HepG2 (cell line): ENCODE results near the gene LILRB5. TPM values are rescaled to one million over a fixed set of nuclear protein-coding genes. Genes with fewer than 3 reads are reported as not detected.

Experiments
- AHR ChIP-seq: IDR thresholded peaks from 2 replicates; pipeline ENCODE4 v1.6.1; 2018; ENCODE audit warnings: missing genetic modification reagents, missing compliant biosample characterization
- ATAD3A ChIP-seq: sonication (generic); formaldehyde crosslinking; IDR thresholded peaks from 2 replicates; pipeline ENCODE4 v1.4.0; 2020; ENCODE audit warnings: missing genetic modification reagents
- GPN1 ChIP-seq: sonication (generic); formaldehyde crosslinking; IDR thresholded peaks from 2 replicates; pipeline ENCODE4 v1.5.1; 2020; ENCODE audit warnings: missing genetic modification reagents, borderline replicate concordance
- HMG20A ChIP-seq: IDR thresholded peaks from 2 replicates; pipeline ENCODE4 v1.6.1; 2016; ENCODE audit warnings: borderline replicate concordance
- KLF9 ChIP-seq: IDR thresholded peaks from 2 replicates; pipeline ENCODE4 v1.6.1; 2016; ENCODE audit warnings: low read depth
- MAFK ChIP-seq, 2 experiments: IDR thresholded peaks in 1 of 2; conservative IDR thresholded peaks in 1 of 2; 2 replicates each; pipeline ENCODE4 v1.6.1; 2011; ENCODE audit warnings: improper control_type of control experiment in 2 of 2, low read length in 2 of 2
- MIXL1 ChIP-seq: IDR thresholded peaks from 2 replicates; pipeline ENCODE4 v1.6.1; 2016
- PCBP1 ChIP-seq: fragments of 200-400 bp; formaldehyde crosslinking; IDR thresholded peaks from 2 replicates; pipeline ENCODE4 v1.6.1; 2017; ENCODE audit warnings: mild to moderate bottlenecking, low read depth, low read length, borderline replicate concordance
- PHB2 ChIP-seq: fragments of 450-650 bp; IDR thresholded peaks from 2 replicates; pipeline ENCODE4 v1.6.1; 2018; ENCODE audit not compliant: partially characterized antibody
- SALL2 ChIP-seq: sonication (generic); formaldehyde crosslinking; IDR thresholded peaks from 2 replicates; pipeline ENCODE4 v1.8.1; 2023; ENCODE audit warnings: mild to moderate bottlenecking, missing genetic modification reagents, inconsistent platforms
- TOPORS ChIP-seq: sonication (generic); formaldehyde crosslinking; IDR thresholded peaks from 2 replicates; pipeline ENCODE4 v1.8.0; 2023; ENCODE audit warnings: mild to moderate bottlenecking, missing genetic modification reagents
- ZC3H13 ChIP-seq: sonication (generic); formaldehyde crosslinking; IDR thresholded peaks from 2 replicates; pipeline ENCODE4 v1.8.1; 2023; ENCODE audit warnings: mild to moderate bottlenecking, missing genetic modification reagents, moderate library complexity
- ZEB1 ChIP-seq: IDR thresholded peaks from 2 replicates; pipeline ENCODE4 v1.6.1; 2012; ENCODE audit warnings: mild to moderate bottlenecking, low read depth, inconsistent platforms; ENCODE audit not compliant: insufficient replicate concordance
- ZNF234 ChIP-seq: sonication (generic); formaldehyde crosslinking; conservative IDR thresholded peaks from 2 replicates; pipeline ENCODE4 v1.5.1; 2020; ENCODE audit warnings: mild to moderate bottlenecking, missing genetic modification reagents
- ZNF296 ChIP-seq: sonication (generic); formaldehyde crosslinking; conservative IDR thresholded peaks from 2 replicates; pipeline ENCODE4 v1.5.0; 2020; ENCODE audit warnings: mild to moderate bottlenecking, missing genetic modification reagents
- ZNF343 ChIP-seq: sonication (generic); formaldehyde crosslinking; IDR thresholded peaks from 2 replicates; pipeline ENCODE4 v1.4.0; 2020; ENCODE audit warnings: mild to moderate bottlenecking, missing genetic modification reagents
- ZNF567 ChIP-seq: sonication (generic); formaldehyde crosslinking; IDR thresholded peaks from 2 replicates; pipeline ENCODE4 v1.8.1; 2023; ENCODE audit warnings: mild to moderate bottlenecking, missing genetic modification reagents, borderline replicate concordance
- ZNF772 ChIP-seq: sonication (generic); formaldehyde crosslinking; IDR thresholded peaks from 2 replicates; pipeline ENCODE4 v1.5.0; 2020; ENCODE audit warnings: mild to moderate bottlenecking, missing genetic modification reagents
- ZNF777 ChIP-seq: sonication (generic); formaldehyde crosslinking; IDR thresholded peaks from 2 replicates; pipeline ENCODE4 v1.4.0; 2020; ENCODE audit warnings: missing genetic modification reagents
- ZNF782 ChIP-seq: sonication (generic); formaldehyde crosslinking; IDR thresholded peaks from 2 replicates; pipeline ENCODE4 v1.4.0; 2020; ENCODE audit warnings: missing genetic modification reagents, mild to moderate bottlenecking, borderline replicate concordance
- ZNF839 ChIP-seq: sonication (generic); formaldehyde crosslinking; IDR thresholded peaks from 2 replicates; pipeline ENCODE4 v1.4.0; 2020; ENCODE audit warnings: missing genetic modification reagents, mild to moderate bottlenecking, borderline replicate concordance
- polyA plus RNA-seq, 8 experiments: library from polyadenylated mRNA; depleted of rRNA in 3 of 8; stranded (reverse) in 7 of 8; unstranded in 1 of 8; fragments of >200 nt; fragmentation: Illumina TruSeq in 4 of 8; extraction: Trizol in 4 of 8; gene quantifications; 2 replicates each; pipeline versions ENCODE4 v1.2.1 to v1.2.3, GENCODE V29; 2011 to 2016; ENCODE audit warnings: low read depth in 4 of 8, missing spikeins in 1 of 8, mixed read lengths in 1 of 8; ENCODE audit not compliant: insufficient read depth in 1 of 8
- total RNA-seq, 5 experiments: library from RNA; depleted of rRNA; stranded (reverse); fragments of >200 nt; fragmentation: Illumina TruSeq; extraction: Trizol; gene quantifications; 2 replicates each; pipeline ENCODE4 v1.2.3, GENCODE V29; 2016; ENCODE audit warnings: low read depth in 1 of 5
- TF ChIP-seq, protein P1 (sequence below): fragments of 450-650 bp; IDR thresholded peaks from 2 replicates; pipeline ENCODE4 v1.6.1; 2017; ENCODE audit warnings: mild to moderate bottlenecking
- TF ChIP-seq, protein P2 (sequence below): sonication (generic); formaldehyde crosslinking; IDR thresholded peaks from 2 replicates; pipeline ENCODE4 v1.4.0; 2020; ENCODE audit warnings: missing genetic modification reagents, borderline replicate concordance
- TF ChIP-seq, protein P3 (sequence below): sonication (generic); formaldehyde crosslinking; IDR thresholded peaks from 2 replicates; pipeline ENCODE4 v1.4.0; 2020; ENCODE audit warnings: mild to moderate bottlenecking, missing genetic modification reagents
- TF ChIP-seq, protein P4 (sequence below): sonication (generic); formaldehyde crosslinking; IDR thresholded peaks from 2 replicates; pipeline ENCODE4 v1.4.0; 2020; ENCODE audit warnings: mild to moderate bottlenecking, missing genetic modification reagents

Gene LILRB5
- total and polyA plus RNA-seq, 2 of the 13 experiments (the other 11 are each of a cell fraction or from before 2014, with no cell fraction given), result not detected

DNA sequence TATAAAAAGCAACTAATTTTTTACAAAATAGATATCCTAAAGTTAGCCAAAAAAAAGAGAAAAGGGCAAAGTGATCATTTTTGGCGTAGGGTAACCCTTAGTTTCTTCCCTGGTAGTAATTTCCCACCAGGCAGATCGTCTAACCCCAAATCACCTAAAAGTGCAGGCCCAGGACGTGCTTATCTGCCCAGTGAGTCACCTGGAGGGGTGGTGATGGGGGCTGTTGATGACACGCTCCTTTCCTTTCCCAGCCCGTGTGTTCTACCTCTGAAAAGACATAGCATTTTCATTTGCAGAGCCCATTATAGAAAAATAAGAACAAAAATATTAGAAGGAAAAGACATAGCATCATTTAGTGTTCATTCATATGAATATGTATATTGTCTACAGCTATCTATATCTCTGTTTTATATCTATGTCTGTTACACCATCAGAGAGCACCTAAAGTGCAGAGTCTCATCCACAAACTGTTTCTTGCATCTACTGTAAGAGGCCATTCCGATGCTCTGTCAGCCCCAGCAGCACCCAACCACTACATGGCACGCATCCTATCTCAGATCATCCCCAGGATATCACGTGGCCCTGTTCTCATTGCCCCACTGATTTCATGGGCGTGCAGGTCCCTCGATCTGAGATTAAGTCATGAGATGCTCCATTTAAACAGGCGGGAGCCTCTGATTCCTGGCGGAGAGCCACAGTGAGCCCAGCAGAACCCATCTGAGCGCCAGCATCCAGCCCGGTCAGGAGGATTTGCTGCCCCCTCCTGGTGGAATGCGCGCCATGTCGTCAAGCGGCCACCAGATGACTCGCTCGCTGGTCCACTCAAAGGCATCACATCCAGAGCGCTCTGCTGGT is 25.8 kb downstream of the LILRB5 start (continued):
- TF ChIP-seq, protein P1, sequence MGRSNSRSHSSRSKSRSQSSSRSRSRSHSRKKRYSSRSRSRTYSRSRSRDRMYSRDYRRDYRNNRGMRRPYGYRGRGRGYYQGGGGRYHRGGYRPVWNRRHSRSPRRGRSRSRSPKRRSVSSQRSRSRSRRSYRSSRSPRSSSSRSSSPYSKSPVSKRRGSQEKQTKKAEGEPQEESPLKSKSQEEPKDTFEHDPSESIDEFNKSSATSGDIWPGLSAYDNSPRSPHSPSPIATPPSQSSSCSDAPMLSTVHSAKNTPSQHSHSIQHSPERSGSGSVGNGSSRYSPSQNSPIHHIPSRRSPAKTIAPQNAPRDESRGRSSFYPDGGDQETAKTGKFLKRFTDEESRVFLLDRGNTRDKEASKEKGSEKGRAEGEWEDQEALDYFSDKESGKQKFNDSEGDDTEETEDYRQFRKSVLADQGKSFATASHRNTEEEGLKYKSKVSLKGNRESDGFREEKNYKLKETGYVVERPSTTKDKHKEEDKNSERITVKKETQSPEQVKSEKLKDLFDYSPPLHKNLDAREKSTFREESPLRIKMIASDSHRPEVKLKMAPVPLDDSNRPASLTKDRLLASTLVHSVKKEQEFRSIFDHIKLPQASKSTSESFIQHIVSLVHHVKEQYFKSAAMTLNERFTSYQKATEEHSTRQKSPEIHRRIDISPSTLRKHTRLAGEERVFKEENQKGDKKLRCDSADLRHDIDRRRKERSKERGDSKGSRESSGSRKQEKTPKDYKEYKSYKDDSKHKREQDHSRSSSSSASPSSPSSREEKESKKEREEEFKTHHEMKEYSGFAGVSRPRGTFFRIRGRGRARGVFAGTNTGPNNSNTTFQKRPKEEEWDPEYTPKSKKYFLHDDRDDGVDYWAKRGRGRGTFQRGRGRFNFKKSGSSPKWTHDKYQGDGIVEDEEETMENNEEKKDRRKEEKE, result no peak
- TF ChIP-seq HMG20A (CRISPR knock-in tag) (no peak), AHR (CRISPR knock-in tag) (no peak), PHB2 (no peak), ZNF777 (no peak), TOPORS (no peak), ZNF839 (CRISPR knock-in tag) (no peak), ZNF567 (CRISPR knock-in tag) (no peak), ZNF234 (CRISPR knock-in tag) (no peak), ZNF296 (CRISPR knock-in tag) (no peak), GPN1 (no peak), ATAD3A (CRISPR knock-in tag) (no peak), ZNF343 (CRISPR knock-in tag) (no peak), ZNF772 (CRISPR knock-in tag) (0 out of 2 replicates have a peak, but pooled peaks have one; percentile 41), PCBP1 (no peak), MAFK (conservative IDR thresholded peaks at IDR 0.05 in 1 of 2, IDR thresholded peaks at IDR 0.05 in 1 of 2; ENCODE audit: low read length in 2 of 2) (no peak), MIXL1 (CRISPR knock-in tag) (0 out of 2 replicates have a peak, but pooled peaks have one; percentile 49), KLF9 (CRISPR knock-in tag) (no peak), ZC3H13 (CRISPR knock-in tag) (0 out of 2 replicates have a peak, but pooled peaks have one; percentile 65), ZNF782 (CRISPR knock-in tag) (no peak), SALL2 (no peak), ZEB1 (peak; percentile 84)
- TF ChIP-seq, protein P2, sequence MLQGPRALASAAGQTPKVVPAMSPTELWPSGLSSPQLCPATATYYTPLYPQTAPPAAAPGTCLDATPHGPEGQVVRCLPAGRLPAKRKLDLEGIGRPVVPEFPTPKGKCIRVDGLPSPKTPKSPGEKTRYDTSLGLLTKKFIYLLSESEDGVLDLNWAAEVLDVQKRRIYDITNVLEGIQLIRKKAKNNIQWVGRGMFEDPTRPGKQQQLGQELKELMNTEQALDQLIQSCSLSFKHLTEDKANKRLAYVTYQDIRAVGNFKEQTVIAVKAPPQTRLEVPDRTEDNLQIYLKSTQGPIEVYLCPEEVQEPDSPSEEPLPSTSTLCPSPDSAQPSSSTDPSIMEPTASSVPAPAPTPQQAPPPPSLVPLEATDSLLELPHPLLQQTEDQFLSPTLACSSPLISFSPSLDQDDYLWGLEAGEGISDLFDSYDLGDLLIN, result no peak
- TF ChIP-seq, protein P3, sequence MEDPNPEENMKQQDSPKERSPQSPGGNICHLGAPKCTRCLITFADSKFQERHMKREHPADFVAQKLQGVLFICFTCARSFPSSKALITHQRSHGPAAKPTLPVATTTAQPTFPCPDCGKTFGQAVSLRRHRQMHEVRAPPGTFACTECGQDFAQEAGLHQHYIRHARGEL (CRISPR knock-in tag), result no peak
- TF ChIP-seq, protein P4, sequence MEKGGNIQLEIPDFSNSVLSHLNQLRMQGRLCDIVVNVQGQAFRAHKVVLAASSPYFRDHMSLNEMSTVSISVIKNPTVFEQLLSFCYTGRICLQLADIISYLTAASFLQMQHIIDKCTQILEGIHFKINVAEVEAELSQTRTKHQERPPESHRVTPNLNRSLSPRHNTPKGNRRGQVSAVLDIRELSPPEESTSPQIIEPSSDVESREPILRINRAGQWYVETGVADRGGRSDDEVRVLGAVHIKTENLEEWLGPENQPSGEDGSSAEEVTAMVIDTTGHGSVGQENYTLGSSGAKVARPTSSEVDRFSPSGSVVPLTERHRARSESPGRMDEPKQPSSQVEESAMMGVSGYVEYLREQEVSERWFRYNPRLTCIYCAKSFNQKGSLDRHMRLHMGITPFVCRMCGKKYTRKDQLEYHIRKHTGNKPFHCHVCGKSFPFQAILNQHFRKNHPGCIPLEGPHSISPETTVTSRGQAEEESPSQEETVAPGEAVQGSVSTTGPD (CRISPR knock-in tag), result no peak
